Calu3 (cell line): ENCODE results near the gene MOB3B. TPM values are rescaled to one million over a fixed set of nuclear protein-coding genes. Genes with fewer than 3 reads are reported as not detected.
A peak's percentile ranks its signal among the peaks of the same experiment; 100 is the strongest.

Source experiments
- BruUV-seq: library from RNA; stranded (reverse); fragments of 400-500 nt; replicated peaks from 2 replicates; lab custom pipeline; 2021; lab: Mats Ljungman, UMichigan
- CTCF ChIA-PET: fragments of 300-600 bp; sonication (Branson Sonifier 250); formaldehyde crosslinking; loops from one replicate; lab custom pipeline; 2022; ENCODE audit warnings: antibody characterized with exemption; lab: Charles Lee
- DNase-seq: peaks from one replicate; pipeline ENCODE4 v3.0.0; 2022
- H3K27ac Mint-ChIP-seq: one replicate; pipeline ENCODE4 v1.8.0; 2022; ENCODE audit warnings: mixed read lengths; ENCODE audit not compliant: unreplicated experiment
- H3K27me3 Mint-ChIP-seq: one replicate; pipeline ENCODE4 v1.8.0; 2022; ENCODE audit warnings: mixed read lengths; ENCODE audit not compliant: unreplicated experiment
- H3K36me3 Mint-ChIP-seq: one replicate; pipeline ENCODE4 v1.8.0; 2022; ENCODE audit warnings: mild to moderate bottlenecking, moderate library complexity, mixed read lengths; ENCODE audit not compliant: insufficient read depth, unreplicated experiment
- H3K4me1 Mint-ChIP-seq: one replicate; pipeline ENCODE4 v1.8.0; 2022; ENCODE audit warnings: mild to moderate bottlenecking, low read depth, mixed read lengths; ENCODE audit not compliant: unreplicated experiment
- H3K4me3 Mint-ChIP-seq: one replicate; pipeline ENCODE4 v1.8.0; 2022; ENCODE audit warnings: mild to moderate bottlenecking, low read depth, moderate library complexity, mixed read lengths; ENCODE audit not compliant: unreplicated experiment
- H3K9me3 Mint-ChIP-seq: one replicate; pipeline ENCODE4 v1.8.0; 2022; ENCODE audit warnings: low read depth, mixed read lengths; ENCODE audit not compliant: unreplicated experiment
- CTCF ChIP-seq: fragments of 200-600 bp; IDR thresholded peaks from one replicate; pipeline ENCODE4 v1.8.0; 2022; ENCODE audit warnings: antibody characterized with exemption; ENCODE audit not compliant: unreplicated experiment
- intact Hi-C: fragments of 100-400 bp; cut with micrococcal nuclease; formaldehyde crosslinking; loops from one replicate; pipeline ENCODE4 v1.10.0; 2022; ENCODE audit not compliant: unreplicated experiment
- total RNA-seq: library from RNA; stranded (reverse); gene quantifications from 2 replicates; pipeline ENCODE4 v1.2.3, GENCODE V29; 2022

Gene MOB3B
- total RNA-seq, 1 experiment from 2014 or later, result 7.6 TPM

DNA sequence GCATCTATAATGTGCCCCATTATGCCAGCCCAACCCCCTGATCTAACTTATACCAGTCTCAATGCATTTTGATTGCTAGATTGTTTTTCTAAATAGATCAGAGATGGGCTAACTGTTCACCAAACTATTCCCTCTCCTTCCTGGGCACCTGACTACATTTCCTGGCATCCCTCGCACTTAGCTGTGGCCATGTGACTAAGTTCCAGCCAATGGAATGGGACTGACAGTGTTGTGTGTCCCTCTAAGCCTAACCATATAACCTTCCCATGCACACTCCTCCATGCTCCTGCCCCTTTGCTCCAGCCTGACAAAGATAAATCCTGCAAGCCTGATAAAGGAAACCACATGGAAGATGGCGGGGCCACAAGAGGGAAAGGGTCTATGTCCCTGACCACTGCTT, 17.8 kb downstream of the MOB3B start:
- H3K27me3 Mint-ChIP-seq, result no peaks in the 10 kb centered on the region
- TF ChIP-seq CTCF, result no peak
- intact Hi-C loops, result no loop called here
- H3K4me1 Mint-ChIP-seq, result peaks cover 7% of the 10 kb centered on the region
- no peak for DNase-seq
- no peak overlapping the region for H3K27ac Mint-ChIP-seq
- CTCF ChIA-PET, result no interaction called here
- BruUV-seq, result no TSS peak
- no peaks in the 10 kb centered on the region for H3K36me3 Mint-ChIP-seq
- no peak overlapping the region for H3K4me3 Mint-ChIP-seq
- no peaks in the 10 kb centered on the region for H3K9me3 Mint-ChIP-seq

DNA sequence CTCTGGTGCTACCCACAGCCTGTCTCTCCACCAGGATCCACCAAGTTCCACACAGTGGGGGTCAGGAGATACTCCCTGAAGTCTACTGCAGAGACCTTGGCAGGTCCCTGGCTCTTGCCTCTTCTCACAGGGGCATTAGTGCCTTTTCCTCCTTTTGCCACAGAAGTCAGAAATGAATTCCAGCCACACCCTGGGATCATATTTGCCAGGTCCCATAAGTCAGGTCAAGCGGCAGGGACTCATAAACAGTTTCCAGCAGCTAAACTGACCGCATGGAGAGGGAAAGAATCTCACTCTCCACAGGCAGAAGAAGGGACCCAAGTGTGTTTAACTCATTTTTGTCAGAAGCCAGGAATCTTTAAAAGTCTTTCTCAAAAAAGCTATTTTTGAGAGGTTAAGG, 18.8 kb downstream of the MOB3B start:
- DNase-seq, result no peak
- no peak overlapping the region for H3K4me3 Mint-ChIP-seq
- H3K27ac Mint-ChIP-seq, result no peak overlapping the region
- H3K27me3 Mint-ChIP-seq, result no peaks in the 10 kb centered on the region
- H3K9me3 Mint-ChIP-seq, result no peaks in the 10 kb centered on the region
- TF ChIP-seq CTCF, result no peak
- BruUV-seq, result no TSS peak
- H3K36me3 Mint-ChIP-seq, result peaks cover 2% of the 10 kb centered on the region
- intact Hi-C loops, result no loop called here
- CTCF ChIA-PET, result no interaction called here
- peaks cover 16% of the 10 kb centered on the region for H3K4me1 Mint-ChIP-seq

GRCh38 chr9:27506981-27507380, 22.6 kb downstream of the MOB3B start:
- peaks cover 5% of the 10 kb centered on the region for H3K36me3 Mint-ChIP-seq
- BruUV-seq, result no TSS peak
- intact Hi-C loops, result no loop called here
- H3K27ac Mint-ChIP-seq, result no peak overlapping the region
- no peak overlapping the region for H3K4me3 Mint-ChIP-seq
- peaks cover 20% of the 10 kb centered on the region for H3K4me1 Mint-ChIP-seq
- DNase-seq, result no peak
- no peaks in the 10 kb centered on the region for H3K9me3 Mint-ChIP-seq
- CTCF ChIA-PET, result no interaction called here
- TF ChIP-seq CTCF, result no peak
- H3K27me3 Mint-ChIP-seq, result no peaks in the 10 kb centered on the region

DNA sequence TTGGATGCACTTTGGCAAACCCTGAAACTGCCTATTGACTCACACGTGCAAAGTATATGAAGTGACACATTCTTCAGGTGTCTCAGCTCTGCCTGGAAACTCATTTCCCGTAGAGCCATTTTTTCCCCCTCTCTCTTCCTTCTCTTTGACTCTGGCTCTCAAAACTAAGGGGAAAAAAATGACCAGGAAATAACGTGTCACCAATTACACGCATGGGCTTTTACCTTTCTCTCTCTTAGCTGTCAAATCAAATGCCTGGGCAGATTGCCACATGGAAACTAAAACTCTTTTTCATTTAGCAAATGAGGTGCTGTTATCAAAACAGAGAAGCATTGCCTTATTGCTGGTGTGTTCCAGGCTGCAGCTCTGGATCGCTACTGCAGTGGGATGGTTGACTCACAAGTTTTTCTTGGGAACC, 23.9 kb downstream of the MOB3B start:
- CTCF ChIA-PET, result interaction anchor here (1.5 kb wide), 1 partner anchor 9 kb away, joined by 3 read pairs; no protein-coding TSS in a partner anchor

More for the DNA sequence above, 23.9 kb downstream of the MOB3B start:
- peak; percentile 10 for DNase-seq
- no peak for TF ChIP-seq CTCF
- no TSS peak for BruUV-seq
- Mint-ChIP-seq H3K27me3 (no peaks in the 10 kb centered on the region), H3K4me3 (peak overlapping the region; percentile 14), H3K27ac (peak overlapping the region; percentile 69), H3K36me3 (peaks cover 5% of the 10 kb centered on the region), H3K9me3 (no peaks in the 10 kb centered on the region), H3K4me1 (peaks cover 17% of the 10 kb centered on the region)
- intact Hi-C loops, result no loop called here
